Erythroblast (primary cell): ENCODE measurements around the gene IGF2BP1.

Experiments
- GATA1 ChIP-seq: IDR thresholded peaks from 2 replicates; pipeline ENCODE4 v1.6.1; 2011; ENCODE audit warnings: low read depth, mild to moderate bottlenecking, control low read depth, low read length, moderate library complexity
- POLR2A ChIP-seq: IDR thresholded peaks from 2 replicates; pipeline ENCODE4 v1.6.1; 2011; ENCODE audit warnings: mild to moderate bottlenecking, low read length

- TF ChIP-seq POLR2A = no peak
- no peak for TF ChIP-seq GATA1
Observed at GRCh38 chr17:49021095-49021767, 24.0 kb downstream of the IGF2BP1 start.
